Stimulated activated memory B cell treated with anti-CD40 and anti-IgM and Interleukin-4, amounts not matched to agents 10 μg/mL and 1 μg/mL and 100 μg/mL, for 72 hours (primary cell): ENCODE results near the gene CUX1.
"Not testable (repeated sequence)": the region's sequence is repeated elsewhere in the genome, so short reads cannot be mapped to it uniquely, and the experiment has no call there.

Experiments used
- ATAC-seq: fragments of 150-1000 bp; cut with Tn5 transposase; 2 replicates; pipeline ENCODE4 v1.10.0; 2021
- H3K27ac Mint-ChIP-seq: one replicate; pipeline ENCODE4 v1.8.0; 2022; ENCODE audit warnings: mild to moderate bottlenecking, mixed read lengths
- H3K27me3 Mint-ChIP-seq: one replicate; pipeline ENCODE4 v1.8.0; 2022; ENCODE audit warnings: mixed read lengths
- H3K36me3 Mint-ChIP-seq: one replicate; pipeline ENCODE4 v1.8.0; 2022; ENCODE audit warnings: mixed read lengths
- H3K4me1 Mint-ChIP-seq: one replicate; pipeline ENCODE4 v1.8.0; 2022; ENCODE audit warnings: mixed read lengths
- H3K4me3 Mint-ChIP-seq: one replicate; pipeline ENCODE4 v1.8.0; 2022; ENCODE audit warnings: mild to moderate bottlenecking, moderate library complexity, mixed read lengths
- H3K9me3 Mint-ChIP-seq: one replicate; pipeline ENCODE4 v1.8.0; 2022; ENCODE audit warnings: mixed read lengths

Gene CUX1

DNA sequence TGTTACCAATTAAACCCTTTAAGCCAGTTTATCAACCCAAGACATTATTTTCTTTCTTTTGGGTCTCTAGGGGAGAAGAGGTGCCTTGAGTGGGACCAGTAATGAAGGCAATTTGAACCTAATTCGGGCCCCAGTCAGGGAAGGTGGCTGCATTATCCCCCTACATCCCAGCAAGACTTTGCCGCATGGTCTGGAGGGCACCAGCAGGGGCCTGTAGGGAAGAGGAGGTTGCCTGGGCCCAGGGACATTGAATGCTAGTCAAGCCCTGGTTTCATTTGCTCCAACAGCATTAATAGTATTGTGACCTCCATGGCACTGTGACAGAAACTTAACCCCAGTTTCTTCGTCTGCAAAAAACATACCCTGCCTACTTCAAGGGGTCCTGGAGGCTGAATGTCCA lies 108.8 kb downstream of the CUX1 start:
- ATAC-seq: no peak
- no peak overlapping the region for H3K27ac Mint-ChIP-seq
- H3K9me3 Mint-ChIP-seq: peaks cover 7% of the 10 kb centered on the region
- H3K4me1 Mint-ChIP-seq: peaks cover 5% of the 10 kb centered on the region
- no peak overlapping the region for H3K4me3 Mint-ChIP-seq
- no peaks in the 10 kb centered on the region for H3K27me3 Mint-ChIP-seq
- H3K36me3 Mint-ChIP-seq: peaks cover 32% of the 10 kb centered on the region

DNA sequence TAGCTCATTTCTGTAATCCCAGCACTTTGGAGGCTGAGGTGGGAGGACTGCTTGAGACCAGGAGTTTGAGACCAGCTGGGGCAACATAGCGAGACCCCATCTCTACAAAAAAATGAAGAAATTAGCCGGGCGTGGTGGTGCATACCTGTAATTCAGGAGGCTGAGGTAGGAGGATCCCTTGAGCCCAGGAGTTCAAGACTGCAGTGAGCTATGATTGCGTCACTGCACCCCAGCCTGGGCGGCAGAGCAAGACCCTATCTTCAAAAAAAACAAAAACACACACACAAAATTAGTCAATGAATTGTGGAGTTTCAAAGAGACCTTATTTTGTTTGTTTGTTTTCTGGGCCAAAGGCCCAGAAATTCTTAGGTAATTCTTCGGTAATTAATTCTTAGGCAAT lies 110.0 kb downstream of the CUX1 start:
- Mint-ChIP-seq H3K36me3 (peaks cover 32% of the 10 kb centered on the region), H3K4me1 (peaks cover 5% of the 10 kb centered on the region), H3K9me3 (peaks cover 7% of the 10 kb centered on the region), H3K4me3 (no peak overlapping the region), H3K27me3 (no peaks in the 10 kb centered on the region), H3K27ac (no peak overlapping the region)
- no peak for ATAC-seq

DNA sequence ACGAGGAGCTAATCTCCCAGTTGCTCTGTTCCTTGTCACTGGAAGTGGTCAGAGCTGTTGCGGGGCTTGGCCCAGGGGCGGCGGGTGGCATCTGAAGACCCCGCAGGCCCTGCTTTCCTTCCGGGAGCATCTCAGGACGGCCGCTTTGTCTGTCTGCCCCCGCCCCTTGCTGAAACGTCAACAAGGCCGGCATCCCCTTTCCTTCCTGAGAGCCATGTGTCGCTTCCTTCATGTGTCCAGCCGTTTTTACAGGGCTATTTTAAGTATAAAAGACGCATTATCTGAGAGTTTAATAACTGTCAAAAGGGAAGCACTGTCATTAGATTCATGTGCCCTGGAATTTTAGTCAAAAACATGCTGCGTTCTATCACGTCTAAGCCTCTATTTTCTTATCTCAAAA lies 110.4 kb downstream of the CUX1 start:
- Mint-ChIP-seq H3K36me3 (peaks cover 32% of the 10 kb centered on the region), H3K27me3 (no peaks in the 10 kb centered on the region), H3K9me3 (peaks cover 7% of the 10 kb centered on the region), H3K4me1 (peaks cover 5% of the 10 kb centered on the region), H3K27ac (no peak overlapping the region), H3K4me3 (no peak overlapping the region)
- no peak for ATAC-seq

DNA sequence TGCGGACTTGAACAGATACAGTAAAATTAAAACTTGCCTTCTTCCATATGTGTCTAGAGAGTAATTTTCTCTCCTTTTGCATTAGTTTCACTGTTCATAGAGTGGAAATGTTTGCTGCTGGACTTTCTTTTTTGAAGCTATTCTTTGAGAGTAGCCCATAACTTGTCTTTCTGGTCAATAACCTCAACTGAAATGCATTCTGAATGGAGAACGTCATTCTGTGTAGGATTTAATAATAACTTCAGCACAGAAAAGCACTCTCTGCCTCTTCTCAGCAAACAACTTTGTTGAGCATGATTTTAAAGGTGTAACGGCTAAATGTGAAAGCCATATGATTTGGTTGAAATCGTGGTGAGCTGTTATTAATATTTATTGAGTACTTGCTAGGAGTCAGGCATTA lies 111.8 kb downstream of the CUX1 start:
- ATAC-seq: no peak
- H3K9me3 Mint-ChIP-seq: peaks cover 7% of the 10 kb centered on the region
- H3K36me3 Mint-ChIP-seq: peaks cover 21% of the 10 kb centered on the region
- H3K4me1 Mint-ChIP-seq: peaks cover 5% of the 10 kb centered on the region
- H3K27me3 Mint-ChIP-seq: no peaks in the 10 kb centered on the region
- no peak overlapping the region for H3K4me3 Mint-ChIP-seq
- no peak overlapping the region for H3K27ac Mint-ChIP-seq

DNA sequence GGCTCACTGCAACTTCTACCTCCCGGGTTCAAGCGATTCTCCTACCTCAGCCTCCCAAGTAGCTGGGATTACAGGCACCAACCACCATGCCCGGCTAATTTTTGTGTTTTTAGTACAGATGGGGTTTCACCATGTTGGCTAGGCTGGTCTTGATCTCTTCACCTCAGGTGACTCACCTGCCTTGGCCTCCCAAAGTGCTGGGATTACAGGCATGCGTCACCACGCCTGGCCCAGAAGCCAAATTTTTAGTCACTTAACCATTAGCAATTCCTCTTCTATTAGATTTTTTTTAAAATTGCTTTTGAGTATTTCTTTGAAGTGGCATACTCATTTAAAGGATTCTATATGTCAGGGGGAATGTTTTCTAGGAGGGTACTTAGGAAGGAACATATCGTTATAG lies 112.5 kb downstream of the CUX1 start:
- not testable (repeated sequence) for ATAC-seq, H3K4me3 Mint-ChIP-seq, H3K27me3 Mint-ChIP-seq, H3K9me3 Mint-ChIP-seq, H3K27ac Mint-ChIP-seq
- H3K4me1 Mint-ChIP-seq: peaks cover 12% of the 10 kb centered on the region
- peaks cover 21% of the 10 kb centered on the region for H3K36me3 Mint-ChIP-seq

DNA sequence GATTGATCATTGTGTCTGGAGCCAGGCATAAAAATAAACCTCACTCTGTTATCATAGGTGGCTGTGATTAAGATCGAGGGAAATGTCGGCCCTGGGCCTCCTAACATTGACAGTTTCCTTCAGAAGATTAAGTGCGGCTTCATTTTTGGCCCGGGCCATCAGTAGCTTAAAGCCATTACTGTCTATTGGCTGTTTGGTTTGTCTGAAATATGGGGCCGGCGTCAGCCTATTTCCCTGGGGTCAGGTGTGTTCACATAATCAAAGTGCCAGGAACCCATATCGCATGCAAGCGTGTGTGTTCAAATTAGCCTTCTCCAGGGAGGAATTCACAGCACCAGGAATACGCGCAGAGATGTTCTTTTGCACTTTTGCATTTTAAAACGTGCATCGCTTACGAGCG lies 114.7 kb downstream of the CUX1 start:
- Mint-ChIP-seq H3K9me3 (peaks cover 7% of the 10 kb centered on the region), H3K4me1 (peaks cover 34% of the 10 kb centered on the region), H3K36me3 (peaks cover 15% of the 10 kb centered on the region), H3K4me3 (no peak overlapping the region), H3K27ac (no peak overlapping the region), H3K27me3 (no peaks in the 10 kb centered on the region)
- no peak for ATAC-seq

DNA sequence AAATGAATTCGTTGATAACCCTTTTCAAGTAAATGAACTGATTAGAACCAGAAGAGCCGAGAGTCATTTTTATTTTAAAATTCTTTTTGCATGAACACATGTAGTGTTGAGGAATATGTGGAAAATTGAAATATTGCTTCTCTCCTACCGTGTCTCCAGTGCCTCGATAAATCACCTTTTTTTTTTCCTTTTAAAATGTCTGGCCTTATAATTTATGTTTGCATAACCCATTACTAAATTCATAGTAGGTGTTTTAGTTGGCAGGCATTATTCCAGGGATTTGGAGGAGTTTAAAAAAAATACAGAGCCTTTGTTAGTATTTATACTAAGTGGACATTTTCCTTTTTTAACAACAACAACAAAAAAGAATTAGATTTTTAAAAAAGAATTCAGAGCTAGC lies 115.6 kb downstream of the CUX1 start:
- H3K4me3 Mint-ChIP-seq: no peak overlapping the region
- H3K27me3 Mint-ChIP-seq: no peaks in the 10 kb centered on the region
- H3K9me3 Mint-ChIP-seq: peaks cover 7% of the 10 kb centered on the region
- ATAC-seq: no peak
- H3K36me3 Mint-ChIP-seq: peaks cover 11% of the 10 kb centered on the region
- peaks cover 37% of the 10 kb centered on the region for H3K4me1 Mint-ChIP-seq
- H3K27ac Mint-ChIP-seq: no peak overlapping the region

DNA sequence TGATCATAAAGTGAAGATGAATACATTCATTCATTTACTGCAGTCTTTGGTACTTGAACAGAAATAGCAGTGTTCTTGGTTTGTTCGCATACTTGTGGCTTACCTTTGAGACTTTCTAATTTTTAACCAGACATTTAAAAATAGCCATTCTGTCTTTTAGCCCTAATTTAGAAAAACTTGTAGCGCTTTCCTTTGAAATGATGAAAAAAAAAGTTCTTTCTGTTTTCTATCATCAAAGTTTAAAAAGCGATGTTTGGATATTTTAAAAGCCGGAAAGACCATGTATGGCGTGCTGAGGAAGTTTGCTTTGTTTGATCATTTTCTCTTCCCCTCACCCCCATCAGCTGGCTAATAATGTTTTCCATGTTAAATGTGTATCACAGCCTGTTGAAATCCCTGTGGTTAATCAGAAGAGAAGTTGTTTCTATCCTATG lies 116.3 kb downstream of the CUX1 start:
- peak; percentile 61 for ATAC-seq
- Mint-ChIP-seq H3K9me3 (peaks cover 7% of the 10 kb centered on the region), H3K27ac (no peak overlapping the region), H3K4me1 (peaks cover 37% of the 10 kb centered on the region), H3K27me3 (no peaks in the 10 kb centered on the region), H3K4me3 (peak overlapping the region; percentile 55), H3K36me3 (peaks cover 11% of the 10 kb centered on the region)

DNA sequence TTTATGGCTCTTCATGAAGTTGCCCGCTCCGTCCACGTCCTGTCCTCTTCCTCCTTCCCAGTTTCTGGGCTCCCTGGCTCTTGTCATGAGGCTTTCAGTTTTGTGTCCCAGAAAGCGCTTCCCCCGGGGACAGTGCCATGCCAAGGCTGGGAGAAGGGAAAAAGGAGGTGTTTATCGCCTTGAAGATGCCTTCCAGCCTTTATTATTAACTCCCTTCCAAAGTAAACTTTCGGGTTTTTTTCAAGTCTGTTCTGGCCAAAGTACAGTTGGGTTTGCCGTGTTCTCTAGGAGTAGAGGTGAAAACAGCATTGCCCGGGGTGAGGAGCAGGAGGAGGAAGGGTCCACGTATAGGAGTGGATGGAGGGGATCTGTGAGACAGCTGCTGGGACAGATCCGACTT lies 117.2 kb downstream of the CUX1 start:
- H3K4me1 Mint-ChIP-seq: peaks cover 46% of the 10 kb centered on the region
- H3K27me3 Mint-ChIP-seq: no peaks in the 10 kb centered on the region
- peak overlapping the region; percentile 31 for H3K4me3 Mint-ChIP-seq
- H3K36me3 Mint-ChIP-seq: peaks cover 11% of the 10 kb centered on the region
- no peak for ATAC-seq
- H3K9me3 Mint-ChIP-seq: peaks cover 10% of the 10 kb centered on the region
- H3K27ac Mint-ChIP-seq: no peak overlapping the region

DNA sequence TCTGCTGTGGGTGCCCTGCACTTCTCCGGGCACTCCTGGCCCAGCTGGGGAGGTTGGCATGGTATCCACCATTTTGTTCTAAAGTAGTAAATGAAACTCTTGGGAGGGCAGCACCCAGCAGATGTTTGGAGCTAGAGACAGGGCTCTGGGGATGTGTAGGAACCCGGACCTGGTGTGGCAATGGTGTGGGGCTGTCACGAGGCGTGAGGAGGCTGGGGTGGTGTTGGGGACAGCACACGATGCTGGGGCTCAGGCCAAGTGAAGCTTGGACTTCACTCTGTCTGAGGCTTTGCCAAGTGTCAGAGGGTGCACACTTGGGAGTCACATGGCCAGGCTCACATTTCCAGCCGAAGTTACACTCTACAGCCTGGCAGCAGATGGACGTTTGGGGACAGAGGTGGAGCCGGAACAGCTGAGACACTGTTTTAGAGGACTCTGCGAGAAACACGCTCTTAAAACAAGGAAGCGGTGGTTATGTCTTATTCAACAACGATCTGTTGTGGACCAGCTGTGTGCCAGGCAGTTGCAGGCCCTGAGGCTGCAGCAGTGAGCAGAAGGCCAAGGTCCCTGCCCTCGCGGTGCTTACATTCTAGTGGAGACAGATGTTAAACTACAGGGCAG lies 118.2 kb downstream of the CUX1 start:
- peak overlapping the region; percentile 66 for H3K27ac Mint-ChIP-seq
- H3K27me3 Mint-ChIP-seq: no peaks in the 10 kb centered on the region
- H3K36me3 Mint-ChIP-seq: peaks cover under 1% of the 10 kb centered on the region
- ATAC-seq: peak; percentile 40
- peaks cover 48% of the 10 kb centered on the region for H3K4me1 Mint-ChIP-seq
- peaks cover 3% of the 10 kb centered on the region for H3K9me3 Mint-ChIP-seq
- peak overlapping the region; percentile 55 for H3K4me3 Mint-ChIP-seq

DNA sequence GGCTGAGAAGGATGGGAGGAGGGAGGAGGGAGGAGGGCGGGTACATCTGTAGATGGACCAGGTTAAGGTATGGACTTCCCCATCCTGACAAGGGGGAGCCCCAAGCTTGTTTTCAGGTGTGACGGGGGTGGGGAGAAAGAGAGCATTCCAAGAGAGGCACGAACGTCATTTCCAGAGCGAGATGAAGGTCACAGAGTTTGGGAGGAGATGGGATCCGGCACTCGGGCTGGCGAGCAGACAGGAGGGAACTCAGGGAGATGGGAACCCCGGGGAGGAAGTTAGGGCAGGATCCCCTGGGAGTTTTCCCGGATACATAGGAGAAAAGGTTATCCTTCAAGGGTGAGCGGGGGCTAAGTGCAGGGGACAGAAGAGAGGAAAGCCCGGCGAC lies 118.8 kb downstream of the CUX1 start:
- Mint-ChIP-seq H3K4me1 (peaks cover 48% of the 10 kb centered on the region), H3K27me3 (no peaks in the 10 kb centered on the region), H3K36me3 (no peaks in the 10 kb centered on the region), H3K27ac (peak overlapping the region; percentile 66), H3K4me3 (peak overlapping the region; percentile 66), H3K9me3 (peaks cover 3% of the 10 kb centered on the region)
- ATAC-seq: peak; percentile 75

DNA sequence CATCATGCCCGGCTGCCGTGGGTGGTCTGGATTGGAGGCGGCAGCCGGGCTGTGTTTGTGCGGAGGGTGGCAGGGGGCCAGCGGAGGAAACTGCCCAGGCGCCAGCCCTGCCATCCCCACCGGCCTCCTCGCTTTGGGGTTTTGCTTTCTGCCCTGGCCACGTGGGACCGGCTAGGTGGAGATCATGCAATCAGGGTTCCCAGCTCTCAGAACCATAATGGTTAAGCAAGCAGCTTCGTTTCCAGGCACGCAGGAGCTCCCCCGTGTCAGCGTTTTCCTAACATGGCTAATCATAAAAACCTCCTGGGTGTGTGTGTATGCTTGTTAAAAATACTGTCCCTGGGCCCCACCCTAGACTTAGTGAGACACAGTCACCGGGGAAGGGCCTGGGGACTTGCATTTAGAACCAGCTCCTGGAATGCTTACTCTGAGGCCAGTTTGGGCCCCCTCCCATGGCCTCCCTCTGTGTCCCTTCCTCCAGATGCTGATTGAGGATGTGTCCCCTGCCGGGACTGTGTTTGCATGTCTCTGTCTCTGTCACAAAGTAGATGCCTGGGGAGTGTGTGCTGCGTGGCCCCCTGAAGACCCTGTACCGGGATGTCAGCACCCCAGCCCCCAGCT lies 119.3 kb downstream of the CUX1 start:
- Mint-ChIP-seq H3K36me3 (no peaks in the 10 kb centered on the region), H3K27ac (peak overlapping the region; percentile 66), H3K4me1 (peaks cover 48% of the 10 kb centered on the region), H3K27me3 (no peaks in the 10 kb centered on the region), H3K4me3 (peak overlapping the region; percentile 66), H3K9me3 (peaks cover 3% of the 10 kb centered on the region)
- peak; percentile 35 for ATAC-seq

DNA sequence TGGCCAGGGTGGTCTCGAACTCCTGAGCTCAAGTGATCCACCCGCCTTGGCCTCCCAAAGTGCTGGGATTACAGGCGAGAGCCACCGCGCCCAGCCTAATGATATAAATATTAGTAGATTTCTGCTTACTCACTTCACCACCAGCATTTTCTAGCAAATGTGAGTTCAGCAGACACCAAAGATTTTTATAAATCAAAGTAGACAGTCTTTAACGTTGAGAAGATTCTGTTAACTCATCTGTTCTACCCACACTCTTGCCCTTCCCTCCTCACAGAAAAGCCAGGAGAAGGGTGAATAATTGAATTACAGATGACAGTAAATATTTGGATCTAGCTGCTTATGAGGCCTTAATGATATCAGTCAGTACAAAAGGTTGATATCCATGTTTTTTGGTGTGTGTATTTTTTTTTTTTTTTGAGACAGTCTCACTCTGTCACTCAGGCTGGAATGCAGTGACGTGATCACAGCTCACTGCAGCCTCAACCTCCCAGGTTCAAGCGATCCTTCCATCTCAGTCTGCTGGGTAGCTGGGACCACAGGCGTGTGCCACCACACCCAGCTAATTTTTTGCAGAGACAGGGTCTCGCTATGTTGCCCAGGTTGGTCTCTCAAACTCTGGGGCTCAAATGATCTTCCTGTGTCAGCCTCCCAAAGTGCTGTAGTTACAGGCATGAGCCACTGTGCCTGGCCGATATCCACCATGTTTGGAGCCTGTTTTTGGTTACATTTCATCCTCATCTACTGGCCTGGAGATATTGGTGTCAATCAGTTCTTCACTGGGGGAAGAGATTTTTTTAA lies 120.5 kb downstream of the CUX1 start:
- Mint-ChIP-seq H3K36me3 (no peaks in the 10 kb centered on the region), H3K27ac (no peak overlapping the region), H3K4me1 (peaks cover 48% of the 10 kb centered on the region), H3K4me3 (no peak overlapping the region), H3K27me3 (no peaks in the 10 kb centered on the region), H3K9me3 (peaks cover 3% of the 10 kb centered on the region)
- no peak for ATAC-seq

DNA sequence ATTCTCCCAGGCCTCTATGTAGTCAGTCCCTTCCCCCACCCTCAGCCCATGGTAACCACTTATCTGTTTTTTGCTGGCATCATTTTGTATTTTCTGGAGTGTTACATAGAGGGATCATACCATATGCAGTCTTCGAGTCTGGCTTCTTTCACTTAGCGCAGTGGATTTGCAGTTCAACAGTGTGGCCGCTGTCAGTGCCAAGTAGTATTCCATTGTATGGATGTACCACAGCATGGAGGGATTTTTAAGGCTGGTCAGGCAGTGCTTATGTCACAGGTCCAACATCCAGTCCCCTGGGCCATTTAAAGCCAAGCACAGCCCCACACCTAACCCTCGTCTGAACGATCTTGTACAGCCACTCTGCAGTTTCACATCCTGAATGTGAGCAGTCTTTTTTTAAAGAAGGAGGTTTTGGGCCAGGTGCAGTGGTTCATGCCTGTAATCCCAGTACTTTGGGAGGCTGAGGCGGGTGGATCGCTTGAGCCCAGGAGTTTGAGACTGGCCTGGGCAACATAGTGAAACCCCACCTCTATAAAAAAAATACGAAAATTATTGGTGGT lies 121.8 kb downstream of the CUX1 start:
- Mint-ChIP-seq H3K9me3 (peaks cover 3% of the 10 kb centered on the region), H3K4me1 (peaks cover 43% of the 10 kb centered on the region), H3K36me3 (no peaks in the 10 kb centered on the region), H3K4me3 (no peak overlapping the region), H3K27ac (no peak overlapping the region), H3K27me3 (no peaks in the 10 kb centered on the region)
- ATAC-seq: peak; percentile 78

DNA sequence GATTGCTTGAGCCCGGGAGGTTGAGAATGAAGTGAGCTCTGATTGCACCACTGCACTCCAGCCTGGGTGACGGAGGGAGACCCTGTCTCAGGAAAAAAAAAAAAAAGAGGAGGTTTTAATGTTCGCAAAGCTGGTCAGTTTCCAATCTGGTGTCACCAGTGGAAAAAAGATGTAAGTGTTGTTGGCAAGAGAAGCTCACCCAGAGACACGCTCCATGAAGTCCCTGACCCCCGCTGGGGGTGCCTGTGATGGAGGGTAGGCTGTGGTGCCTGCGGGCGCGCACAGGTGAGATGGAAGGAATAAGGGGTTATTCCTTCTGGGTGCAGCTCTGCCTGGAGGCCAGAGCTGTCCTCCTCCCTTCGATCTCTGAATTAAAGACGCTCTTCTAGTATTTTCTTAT lies 122.7 kb downstream of the CUX1 start:
- no peak for ATAC-seq
- Mint-ChIP-seq H3K27ac (no peak overlapping the region), H3K27me3 (no peaks in the 10 kb centered on the region), H3K9me3 (peaks cover 3% of the 10 kb centered on the region), H3K4me3 (no peak overlapping the region), H3K36me3 (peaks cover 2% of the 10 kb centered on the region), H3K4me1 (peaks cover 34% of the 10 kb centered on the region)
